HepG2 (cell line): ENCODE measurements around the gene PRSS16. TPM values are rescaled to one million over a fixed set of nuclear protein-coding genes. Genes with fewer than 3 reads are reported as not detected.

ENCODE experiments used
- ATF7-NPFF ChIP-seq: sonication (generic); formaldehyde crosslinking; IDR thresholded peaks from 2 replicates; pipeline ENCODE4 v1.8.1; 2023; ENCODE audit warnings: mild to moderate bottlenecking, low read depth, missing genetic modification reagents, moderate library complexity
- ATRX ChIP-seq: sonication (generic); formaldehyde crosslinking; IDR thresholded peaks from 2 replicates; pipeline ENCODE4 v1.4.0; 2020; ENCODE audit warnings: missing genetic modification reagents, borderline replicate concordance
- CREB3 ChIP-seq: sonication (generic); formaldehyde crosslinking; IDR thresholded peaks from 2 replicates; pipeline ENCODE4 v1.5.0; 2020; ENCODE audit warnings: missing genetic modification reagents
- FLYWCH1 ChIP-seq: sonication (generic); formaldehyde crosslinking; IDR thresholded peaks from 2 replicates; pipeline ENCODE4 v1.8.1; 2023; ENCODE audit warnings: mild to moderate bottlenecking, missing genetic modification reagents
- IRX3 ChIP-seq: sonication (generic); formaldehyde crosslinking; IDR thresholded peaks from 2 replicates; pipeline ENCODE4 v1.8.1; 2023; ENCODE audit warnings: mild to moderate bottlenecking, low read depth, missing genetic modification reagents, borderline replicate concordance
- MAFF ChIP-seq: IDR thresholded peaks from 2 replicates; pipeline ENCODE4 v1.6.1; 2011; ENCODE audit warnings: low read depth, low read length, improper control_type of control experiment
- MTA3 ChIP-seq: sonication (generic); formaldehyde crosslinking; IDR thresholded peaks from 2 replicates; pipeline ENCODE4 v1.4.0; 2020; ENCODE audit warnings: missing genetic modification reagents
- NCOA2 ChIP-seq: sonication (generic); formaldehyde crosslinking; IDR thresholded peaks from 2 replicates; pipeline ENCODE4 v1.8.0; 2022; ENCODE audit warnings: inconsistent platforms
- NCOR1 ChIP-seq: fragments of 200-600 bp; sonication (generic); IDR thresholded peaks from 2 replicates; pipeline ENCODE4 v1.7.0; 2017; ENCODE audit warnings: antibody characterized with exemption, low read length, borderline replicate concordance
- NFE2 ChIP-seq: sonication (generic); formaldehyde crosslinking; IDR thresholded peaks from 2 replicates; pipeline ENCODE4 v1.4.0; 2020; ENCODE audit warnings: missing genetic modification reagents
- NFIB ChIP-seq: sonication (generic); formaldehyde crosslinking; IDR thresholded peaks from 2 replicates; pipeline ENCODE4 v1.9.0; 2021; ENCODE audit warnings: missing genetic modification reagents, mild to moderate bottlenecking, borderline replicate concordance
- PAF1 ChIP-seq: IDR thresholded peaks from 2 replicates; pipeline ENCODE4 v1.6.1; 2016; ENCODE audit warnings: missing genetic modification reagents, missing compliant biosample characterization
- POGK ChIP-seq: sonication (generic); formaldehyde crosslinking; conservative IDR thresholded peaks from 2 replicates; pipeline ENCODE4 v1.8.0; 2022; ENCODE audit warnings: mild to moderate bottlenecking, moderate library complexity, missing genetic modification reagents
- RBM22 ChIP-seq: fragments of 200-400 bp; formaldehyde crosslinking; optimal IDR thresholded peaks from 2 replicates; pipeline ENCODE3; 2017; ENCODE audit warnings: mild to moderate bottlenecking, low read length, moderate library complexity
- RXRB ChIP-seq: IDR thresholded peaks from 2 replicates; pipeline ENCODE4 v1.6.1; 2016; ENCODE audit warnings: borderline replicate concordance, missing genetic modification reagents, missing compliant biosample characterization
- SIN3A ChIP-seq: IDR thresholded peaks from 2 replicates; pipeline ENCODE4 v1.6.1; 2011; ENCODE audit warnings: low read depth, mild to moderate bottlenecking, control low read depth, low read length, borderline replicate concordance
- SIX1 ChIP-seq: sonication (generic); formaldehyde crosslinking; IDR thresholded peaks from 2 replicates; pipeline ENCODE4 v1.4.0; 2020; ENCODE audit warnings: missing genetic modification reagents, borderline replicate concordance
- SMARCC2 ChIP-seq: fragments of 450-650 bp; IDR thresholded peaks from 2 replicates; pipeline ENCODE4 v1.6.1; 2017; ENCODE audit warnings: antibody characterized with exemption, mild to moderate bottlenecking
- SP140L ChIP-seq: sonication (generic); formaldehyde crosslinking; IDR thresholded peaks from 2 replicates; pipeline ENCODE4 v1.4.0; 2020; ENCODE audit warnings: missing genetic modification reagents, borderline replicate concordance
- THAP8 ChIP-seq: sonication (generic); formaldehyde crosslinking; IDR thresholded peaks from 2 replicates; pipeline ENCODE4 v1.5.1; 2020; ENCODE audit warnings: missing genetic modification reagents, mild to moderate bottlenecking, borderline replicate concordance
- TMF1 ChIP-seq: sonication (generic); formaldehyde crosslinking; IDR thresholded peaks from 2 replicates; pipeline ENCODE4 v1.8.1; 2022; ENCODE audit warnings: low read depth, missing genetic modification reagents
- TSC22D2 ChIP-seq: sonication (generic); formaldehyde crosslinking; IDR thresholded peaks from 2 replicates; pipeline ENCODE4 v1.5.1; 2020; ENCODE audit warnings: missing genetic modification reagents, mild to moderate bottlenecking, borderline replicate concordance
- U2AF2 ChIP-seq: fragments of 200-400 bp; formaldehyde crosslinking; IDR thresholded peaks from 2 replicates; pipeline ENCODE4 v1.6.1; 2017; ENCODE audit warnings: low read depth, mild to moderate bottlenecking, low read length
- YEATS4 ChIP-seq: sonication (generic); formaldehyde crosslinking; IDR thresholded peaks from 2 replicates; pipeline ENCODE4 v1.4.0; 2020; ENCODE audit warnings: missing genetic modification reagents, borderline replicate concordance
- ZMAT3 ChIP-seq: sonication (generic); formaldehyde crosslinking; conservative IDR thresholded peaks from 2 replicates; pipeline ENCODE4 v1.7.0; 2021; ENCODE audit warnings: missing genetic modification reagents
- ZNF253 ChIP-seq: sonication (generic); formaldehyde crosslinking; IDR thresholded peaks from 2 replicates; pipeline ENCODE4 v1.8.0; 2022; ENCODE audit warnings: mild to moderate bottlenecking, missing genetic modification reagents, borderline replicate concordance
- ZNF263 ChIP-seq: sonication (generic); formaldehyde crosslinking; IDR thresholded peaks from 2 replicates; pipeline ENCODE4 v1.4.0; 2020; ENCODE audit warnings: missing genetic modification reagents
- ZNF329 ChIP-seq: sonication (generic); formaldehyde crosslinking; IDR thresholded peaks from 2 replicates; pipeline ENCODE4 v1.9.0; 2021; ENCODE audit warnings: low read depth, mild to moderate bottlenecking, missing genetic modification reagents
- ZNF740 ChIP-seq: sonication (generic); formaldehyde crosslinking; IDR thresholded peaks from 2 replicates; pipeline ENCODE4 v1.4.0; 2020; ENCODE audit warnings: missing genetic modification reagents
- polyA plus RNA-seq, 8 experiments: library from polyadenylated mRNA; depleted of rRNA in 3 of 8; stranded (reverse) in 7 of 8; unstranded in 1 of 8; fragments of >200 nt; fragmentation: Illumina TruSeq in 4 of 8; extraction: Trizol in 4 of 8; gene quantifications; 2 replicates each; pipeline versions ENCODE4 v1.2.1 to v1.2.3, GENCODE V29; 2011 to 2016; ENCODE audit warnings: low read depth in 4 of 8, missing spikeins in 1 of 8, mixed read lengths in 1 of 8; ENCODE audit not compliant: insufficient read depth in 1 of 8
- total RNA-seq, 5 experiments: library from RNA; depleted of rRNA; stranded (reverse); fragments of >200 nt; fragmentation: Illumina TruSeq; extraction: Trizol; gene quantifications; 2 replicates each; pipeline ENCODE4 v1.2.3, GENCODE V29; 2016; ENCODE audit warnings: low read depth in 1 of 5

Gene PRSS16
- total and polyA plus RNA-seq, 2 of the 13 experiments (the other 11 are each of a cell fraction or from before 2014, with no cell fraction given): not detected

DNA sequence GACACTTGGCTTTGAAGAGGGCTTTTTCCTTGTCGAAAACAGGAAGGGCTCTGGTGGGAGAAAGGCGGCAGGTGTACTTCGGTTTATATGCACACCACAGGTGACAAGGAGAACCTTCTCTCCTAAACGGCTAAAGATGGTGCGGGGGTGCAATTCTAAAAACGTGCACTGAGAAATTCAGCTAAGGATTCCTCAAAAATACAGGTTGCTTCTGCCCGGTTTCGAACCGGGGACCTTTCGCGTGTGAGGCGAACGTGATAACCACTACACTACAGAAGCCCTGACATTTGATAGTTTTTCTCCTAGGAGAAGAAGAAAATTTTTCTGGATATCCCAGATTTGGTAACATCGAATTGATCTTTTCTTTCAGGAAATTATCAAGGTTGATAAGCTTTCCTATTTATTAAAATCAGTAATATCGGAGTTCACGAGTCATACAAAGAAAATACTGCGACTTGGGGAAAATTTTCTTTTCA is 32.6 kb downstream of the PRSS16 start (continued):
- TF ChIP-seq ZNF329 (CRISPR knock-in tag) (no peak), ZNF740 (CRISPR knock-in tag) (peak; percentile 33; the same call in 1 of the 2 replicates), SIN3A (no peak), YEATS4 (CRISPR knock-in tag) (0 out of 2 replicates have a peak, but pooled peaks have one; percentile 43), ATF7-NPFF (CRISPR knock-in tag) (no peak), ATRX (CRISPR knock-in tag) (no peak), U2AF2 (no peak), TSC22D2 (no peak), SMARCC2 (no peak), RXRB (peak; percentile 45; the same call in 1 of the 2 replicates), ZMAT3 (CRISPR knock-in tag) (no peak), ZNF253 (CRISPR knock-in tag) (no peak), NCOR1 (peak; percentile 52; the same call in 1 of the 2 replicates), MAFF (no peak), THAP8 (no peak), FLYWCH1 (no peak), NFIB (CRISPR knock-in tag) (no peak), SIX1 (peak; percentile 93; the same call in 1 of the 2 replicates), NFE2 (no peak), NCOA2 (CRISPR knock-in tag) (peak; percentile 28; the same call in 1 of the 2 replicates), MTA3 (CRISPR knock-in tag) (no peak), RBM22 (peak; percentile 86), PAF1 (no peak), POGK (CRISPR knock-in tag) (0 out of 2 replicates have a peak, but pooled peaks have one; percentile 15), SP140L (CRISPR knock-in tag) (peak; percentile 69; the same call in 1 of the 2 replicates), TMF1 (CRISPR knock-in tag) (no peak), ZNF263 (CRISPR knock-in tag) (no peak), CREB3 (CRISPR knock-in tag) (no peak), IRX3 (CRISPR knock-in tag) (no peak)
